ENCODE measurements around the gene TBX6.

Gene TBX6

DNA sequence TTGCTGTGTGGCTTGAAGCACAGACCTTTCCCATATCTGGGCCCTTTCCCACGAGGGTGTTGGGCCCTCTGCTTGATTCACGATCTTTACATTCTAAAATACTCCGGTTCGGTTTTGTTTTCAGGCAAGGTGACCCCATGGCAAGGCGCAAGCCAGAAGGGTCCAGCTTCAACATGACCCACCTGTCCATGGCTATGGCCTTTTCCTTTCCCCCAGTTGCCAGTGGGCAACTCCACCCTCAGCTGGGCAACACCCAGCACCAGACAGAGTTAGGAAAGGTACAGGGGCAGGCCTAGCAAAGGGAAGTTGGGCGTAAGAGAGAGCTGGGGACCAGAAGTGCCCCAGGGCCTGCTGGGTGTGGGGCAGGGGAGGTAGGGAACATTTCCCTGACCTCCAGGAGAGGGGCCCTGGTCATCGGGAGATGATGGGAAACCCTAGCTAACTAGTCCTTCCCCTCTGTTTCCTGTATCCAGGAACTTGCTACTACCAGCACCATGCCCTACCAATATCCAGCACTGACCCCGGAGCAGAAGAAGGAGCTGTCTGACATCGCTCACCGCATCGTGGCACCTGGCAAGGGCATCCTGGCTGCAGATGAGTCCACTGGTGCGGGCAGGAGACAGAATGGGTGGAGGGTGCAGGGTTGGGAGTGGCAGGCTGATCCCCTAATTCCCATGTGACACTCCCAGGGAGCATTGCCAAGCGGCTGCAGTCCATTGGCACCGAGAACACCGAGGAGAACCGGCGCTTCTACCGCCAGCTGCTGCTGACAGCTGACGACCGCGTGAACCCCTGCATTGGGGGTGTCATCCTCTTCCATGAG is 24.8 kb downstream of the TBX6 start:
- H3K27me3 ChIP-seq (ENCODE audit: control insufficient read depth, insufficient read depth, low read length) = no peaks in the 10 kb centered on the region
- H3K36me3 ChIP-seq (ENCODE audit: control insufficient read depth, insufficient read depth, low read length) = peaks cover 54% of the 10 kb centered on the region

DNA sequence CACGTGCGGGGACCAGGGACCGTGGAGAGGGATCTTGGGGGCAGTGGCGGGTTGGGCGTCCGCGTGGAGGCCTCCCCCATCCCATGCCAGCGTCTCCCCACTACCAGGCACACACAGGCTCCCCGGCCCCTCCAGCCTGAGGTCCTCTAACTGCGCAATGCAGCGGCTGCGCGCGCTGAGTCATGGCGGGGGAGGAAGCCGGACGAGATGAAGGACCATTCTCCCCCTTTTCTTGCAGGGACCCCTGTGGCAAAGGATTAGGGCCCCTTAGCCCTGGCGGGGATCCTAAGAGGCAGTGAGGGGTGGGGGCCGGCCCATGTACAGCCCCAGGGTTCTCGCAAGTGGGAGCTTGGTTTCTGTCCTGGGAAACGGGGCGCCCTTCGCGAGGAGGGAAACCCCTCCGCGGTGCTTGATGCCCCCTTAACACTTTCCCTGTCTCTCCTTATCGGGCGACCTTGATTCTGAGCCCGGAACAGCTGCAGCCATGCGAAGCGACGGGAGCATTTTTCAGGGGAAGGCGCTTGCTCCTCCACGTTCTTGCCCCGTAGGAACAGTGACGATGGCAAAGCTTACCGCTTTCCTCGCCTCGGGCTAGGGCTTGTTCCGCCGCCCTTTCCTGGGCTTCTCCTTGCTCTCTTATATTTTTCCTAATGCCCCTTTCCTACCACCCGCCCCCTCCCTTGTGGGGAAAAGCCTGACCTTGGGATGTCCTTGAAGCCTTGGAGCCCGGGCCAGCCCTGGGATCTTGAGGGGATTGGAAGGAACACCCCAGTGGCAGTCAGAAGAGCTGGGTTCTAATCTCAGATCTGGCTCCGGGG is 25.6 kb downstream of the TBX6 start:
- Histone ChIP-seq H3K36me3 (ENCODE audit: control insufficient read depth, insufficient read depth, low read length) (peaks cover 47% of the 10 kb centered on the region), H3K9ac (ENCODE audit: low read depth, low read length) (peak overlapping the region; percentile 98), H3K4me3 (ENCODE audit: low read depth, low read length) (peak overlapping the region; percentile 93), H3K9me3 (ENCODE audit: control insufficient read depth, insufficient read depth, low read length) (no peaks in the 10 kb centered on the region), H3K4me1 (ENCODE audit: control insufficient read depth, insufficient read depth, low read length) (peaks cover 8% of the 10 kb centered on the region), H3K27me3 (ENCODE audit: control insufficient read depth, insufficient read depth, low read length) (no peaks in the 10 kb centered on the region)

More for the DNA sequence above, 24.8 kb downstream of the TBX6 start:
- peaks cover 6% of the 10 kb centered on the region for H3K4me1 ChIP-seq (ENCODE audit: control insufficient read depth, insufficient read depth, low read length)
- peak overlapping the region; percentile 93 for H3K4me3 ChIP-seq (ENCODE audit: low read depth, low read length)
- peak overlapping the region; percentile 98 for H3K9ac ChIP-seq (ENCODE audit: low read depth, low read length)
- no peaks in the 10 kb centered on the region for H3K9me3 ChIP-seq (ENCODE audit: control insufficient read depth, insufficient read depth, low read length)

DNA sequence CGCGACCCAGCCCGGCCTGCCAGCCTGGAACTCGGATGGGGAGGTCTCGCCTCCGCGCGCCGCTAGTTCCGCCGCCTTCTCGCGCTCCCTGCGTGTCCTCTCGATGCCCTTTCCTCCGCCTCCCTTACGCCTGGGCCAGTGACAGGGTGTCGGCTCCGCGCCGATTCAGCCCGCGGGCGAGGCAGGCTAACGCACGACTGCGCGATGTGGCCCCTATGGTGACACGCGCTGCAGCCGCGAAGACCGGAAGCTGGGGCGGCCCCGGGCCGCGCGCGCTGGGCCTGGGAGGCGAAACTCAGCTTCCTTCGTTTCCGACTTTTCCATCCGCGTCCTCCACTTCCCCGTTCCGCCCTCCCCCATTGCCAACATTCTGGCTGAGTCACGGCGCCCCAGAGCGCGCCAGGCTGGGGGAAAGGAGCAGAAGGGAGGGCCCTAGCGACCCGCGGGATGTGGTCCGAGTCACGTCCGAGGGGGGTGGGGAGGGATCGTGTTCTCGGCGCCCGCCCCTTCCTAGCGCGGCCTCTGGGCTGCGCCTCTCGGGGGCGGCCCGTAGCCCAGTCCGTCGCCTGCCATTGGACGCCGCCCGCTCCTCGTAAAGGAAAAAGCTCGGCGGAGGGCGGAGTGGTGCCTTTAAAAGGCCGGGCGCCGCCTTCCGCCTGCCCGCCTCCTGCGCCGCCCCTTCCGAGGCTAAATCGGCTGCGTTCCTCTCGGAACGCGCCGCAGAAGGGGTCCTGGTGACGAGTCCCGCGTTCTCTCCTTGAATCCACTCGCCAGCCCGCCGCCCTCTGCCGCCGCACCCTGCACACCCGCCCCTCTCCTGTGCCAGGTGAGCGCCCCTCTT is 26.4 kb downstream of the TBX6 start, which contains the start of gene ALDOA:
Gene ALDOA (plus strand): TSS at position 659 of the 841 bp plus-strand sequence. CDS start 1,138 bp downstream, outside the sequence.
- Histone ChIP-seq H3K4me3 (ENCODE audit: low read depth, low read length) (peak within 1 kb of the TSS; percentile 93), H3K9me3 (ENCODE audit: control insufficient read depth, insufficient read depth, low read length) (no peaks in the 10 kb centered on the region), H3K9ac (ENCODE audit: low read depth, low read length) (peak within 1 kb of the TSS; percentile 98), H3K27me3 (ENCODE audit: control insufficient read depth, insufficient read depth, low read length) (no peaks in the 10 kb centered on the region), H3K4me1 (ENCODE audit: control insufficient read depth, insufficient read depth, low read length) (peaks cover 11% of the 10 kb centered on the region), H3K36me3 (ENCODE audit: control insufficient read depth, insufficient read depth, low read length) (peaks cover 40% of the 10 kb centered on the region)

DNA sequence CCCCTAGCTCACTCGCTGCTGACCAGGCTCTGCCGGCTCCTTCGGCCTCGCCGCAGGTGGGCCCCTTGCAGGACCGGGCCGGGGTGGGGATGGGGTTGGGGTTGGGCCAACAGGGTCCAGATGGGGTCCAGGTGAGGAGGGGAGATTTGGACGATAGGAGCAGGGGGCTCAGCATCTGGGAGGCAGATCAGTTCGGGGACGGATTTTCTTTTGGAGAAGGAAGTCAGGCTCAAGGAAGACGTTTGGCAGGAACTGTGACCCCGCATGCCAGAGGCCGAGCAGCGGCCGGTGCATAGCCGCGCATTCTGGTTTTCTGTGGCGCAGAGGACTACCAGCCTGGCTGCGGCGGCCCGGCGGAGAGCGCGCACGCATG is 27.0 kb downstream of the TBX6 start:
- peak overlapping the region; percentile 93 for H3K4me3 ChIP-seq (ENCODE audit: low read depth, low read length)
- peaks cover 11% of the 10 kb centered on the region for H3K4me1 ChIP-seq (ENCODE audit: control insufficient read depth, insufficient read depth, low read length)
- peak overlapping the region; percentile 83 for H3K9ac ChIP-seq (ENCODE audit: low read depth, low read length)
- H3K9me3 ChIP-seq (ENCODE audit: control insufficient read depth, insufficient read depth, low read length) = no peaks in the 10 kb centered on the region
- peaks cover 35% of the 10 kb centered on the region for H3K36me3 ChIP-seq (ENCODE audit: control insufficient read depth, insufficient read depth, low read length)
- H3K27me3 ChIP-seq (ENCODE audit: control insufficient read depth, insufficient read depth, low read length) = no peaks in the 10 kb centered on the region

DNA sequence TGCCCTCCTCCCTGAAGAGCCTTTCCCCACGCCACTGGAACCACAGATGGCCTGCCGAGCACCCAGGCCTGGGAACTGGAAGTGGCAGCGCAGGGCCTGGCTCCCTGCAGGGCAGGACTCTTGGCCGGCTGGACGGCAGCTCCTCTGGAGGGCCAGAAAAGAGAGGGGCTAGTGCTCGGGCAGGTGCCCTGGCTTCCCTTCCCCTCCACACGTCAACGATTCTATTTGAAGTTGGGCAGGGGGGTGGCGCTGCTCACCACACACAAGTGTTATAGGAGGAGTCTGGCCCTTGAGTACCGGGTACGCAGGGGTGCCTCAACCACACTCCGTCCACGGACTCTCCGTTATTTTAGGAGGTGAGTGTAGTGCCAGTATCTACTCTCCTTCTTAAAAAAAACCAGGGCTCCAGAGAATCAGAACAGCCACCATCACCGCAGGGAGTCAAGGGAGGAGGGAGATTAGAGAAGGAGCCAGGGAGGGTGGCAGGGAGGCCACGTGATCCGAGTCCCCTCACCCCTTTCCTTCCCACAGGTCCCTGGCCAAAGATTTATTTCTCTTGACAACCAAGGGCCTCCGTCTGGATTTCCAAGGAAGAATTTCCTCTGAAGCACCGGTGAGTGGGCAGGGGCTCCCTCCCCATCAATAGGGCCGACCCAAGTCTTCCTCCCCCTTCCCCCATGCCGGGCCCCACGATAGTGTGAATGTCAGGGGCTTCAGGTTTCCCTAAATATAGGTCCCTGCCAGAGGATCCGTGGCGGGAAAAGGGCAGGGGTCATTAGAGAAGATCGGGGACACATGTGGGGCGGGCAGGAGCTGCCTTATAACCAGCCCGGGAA is 27.6 kb downstream of the TBX6 start:
- Histone ChIP-seq H3K27me3 (ENCODE audit: control insufficient read depth, insufficient read depth, low read length) (no peaks in the 10 kb centered on the region), H3K9ac (ENCODE audit: low read depth, low read length) (peak overlapping the region; percentile 83), H3K36me3 (ENCODE audit: control insufficient read depth, insufficient read depth, low read length) (peaks cover 28% of the 10 kb centered on the region), H3K4me3 (ENCODE audit: low read depth, low read length) (peak overlapping the region; percentile 93), H3K4me1 (ENCODE audit: control insufficient read depth, insufficient read depth, low read length) (peaks cover 11% of the 10 kb centered on the region), H3K9me3 (ENCODE audit: control insufficient read depth, insufficient read depth, low read length) (no peaks in the 10 kb centered on the region)

DNA sequence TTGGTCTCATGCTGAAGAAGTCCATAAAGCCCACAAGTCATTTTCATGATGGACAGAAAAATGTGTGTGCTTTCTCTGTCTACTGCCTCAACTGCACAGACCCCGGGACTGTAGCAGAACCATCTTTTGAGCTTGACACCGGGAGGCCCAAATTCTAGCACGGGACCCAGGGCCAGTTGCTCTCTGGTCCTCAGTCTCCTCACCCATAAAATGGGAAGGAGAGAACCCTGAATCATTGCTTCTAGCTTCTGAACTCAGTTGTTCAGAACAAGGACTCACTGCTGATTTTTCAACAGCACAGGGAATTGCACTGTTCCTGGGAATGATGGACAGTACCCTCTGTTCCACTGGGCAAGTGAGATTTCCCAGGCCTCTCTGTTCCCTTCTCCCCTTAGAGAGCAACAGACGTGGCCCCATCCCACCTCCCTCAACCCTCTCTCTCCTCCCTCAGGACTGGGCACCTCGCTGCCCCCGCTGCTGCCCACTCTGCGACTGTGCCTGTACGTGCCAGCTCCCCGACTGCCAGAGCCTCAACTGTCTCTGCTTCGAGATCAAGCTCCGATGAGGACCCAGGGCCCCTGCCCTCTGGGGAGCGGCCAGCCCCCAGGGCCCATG is 28.3 kb downstream of the TBX6 start:
- peak overlapping the region; percentile 93 for H3K4me3 ChIP-seq (ENCODE audit: low read depth, low read length)
- peaks cover 11% of the 10 kb centered on the region for H3K4me1 ChIP-seq (ENCODE audit: control insufficient read depth, insufficient read depth, low read length)
- H3K9me3 ChIP-seq (ENCODE audit: control insufficient read depth, insufficient read depth, low read length) = no peaks in the 10 kb centered on the region
- H3K9ac ChIP-seq (ENCODE audit: low read depth, low read length) = peak overlapping the region; percentile 83
- H3K27me3 ChIP-seq (ENCODE audit: control insufficient read depth, insufficient read depth, low read length) = no peaks in the 10 kb centered on the region
- H3K36me3 ChIP-seq (ENCODE audit: control insufficient read depth, insufficient read depth, low read length) = peaks cover 21% of the 10 kb centered on the region

DNA sequence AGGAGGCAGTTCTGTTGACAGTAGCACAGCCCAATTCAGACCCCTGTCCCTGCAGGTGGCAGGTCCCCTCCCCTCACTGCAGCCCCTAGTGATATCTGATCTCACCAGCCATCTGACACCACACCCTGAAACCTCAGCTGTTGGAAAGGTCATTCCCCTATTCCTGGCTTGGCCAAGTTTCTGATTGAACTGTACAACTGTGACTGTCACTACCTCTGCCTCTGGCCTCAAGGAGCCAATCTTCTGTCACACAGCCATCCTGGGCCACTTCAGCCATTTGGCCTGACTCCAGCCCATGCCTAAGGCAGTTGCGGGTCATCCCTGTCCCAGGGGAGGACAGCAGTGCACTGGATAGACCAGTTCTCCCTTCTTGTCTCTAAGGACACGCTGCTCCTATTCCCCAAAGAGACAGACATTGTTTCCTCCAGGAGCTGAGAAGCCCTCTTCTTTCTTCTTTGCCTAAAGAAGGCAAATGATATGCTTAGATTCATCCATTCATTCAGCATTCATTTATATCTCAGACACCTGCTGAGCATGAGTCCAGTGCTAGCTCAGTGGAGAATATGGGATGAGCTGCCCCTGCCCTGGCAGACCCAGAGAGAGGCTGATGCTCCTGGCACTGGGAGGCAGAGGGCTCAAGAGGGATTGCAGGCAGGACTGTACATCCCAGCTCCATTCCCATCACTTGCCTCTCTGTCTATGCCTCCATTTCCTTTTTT is 30.7 kb downstream of the TBX6 start:
- no peaks in the 10 kb centered on the region for H3K9me3 ChIP-seq (ENCODE audit: control insufficient read depth, insufficient read depth, low read length)
- peaks cover 3% of the 10 kb centered on the region for H3K36me3 ChIP-seq (ENCODE audit: control insufficient read depth, insufficient read depth, low read length)
- H3K4me1 ChIP-seq (ENCODE audit: control insufficient read depth, insufficient read depth, low read length) = peaks cover 5% of the 10 kb centered on the region
- no peak overlapping the region for H3K9ac ChIP-seq (ENCODE audit: low read depth, low read length)
- no peaks in the 10 kb centered on the region for H3K27me3 ChIP-seq (ENCODE audit: control insufficient read depth, insufficient read depth, low read length)
- no peak overlapping the region for H3K4me3 ChIP-seq (ENCODE audit: low read depth, low read length)

DNA sequence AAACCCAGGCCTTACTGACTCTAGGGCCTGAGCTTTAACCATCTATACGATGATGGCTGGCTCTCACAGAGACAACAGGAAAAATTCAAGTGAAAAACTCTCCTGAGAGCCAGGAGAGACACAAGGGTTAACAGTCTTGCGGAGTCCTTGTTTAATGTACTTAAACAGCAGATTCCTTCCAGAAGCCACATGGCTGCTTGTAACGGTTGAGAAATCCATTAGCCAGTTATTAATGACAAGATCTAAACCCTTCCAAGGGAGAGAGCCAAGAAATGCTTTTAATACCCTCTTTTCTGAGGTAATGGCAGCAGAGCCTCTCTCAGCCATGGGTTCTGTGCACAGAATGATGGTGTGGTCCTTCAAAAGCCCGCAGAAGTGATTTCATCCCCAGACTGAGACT is 31.4 kb downstream of the TBX6 start:
- Histone ChIP-seq H3K9me3 (ENCODE audit: control insufficient read depth, insufficient read depth, low read length) (no peaks in the 10 kb centered on the region), H3K36me3 (ENCODE audit: control insufficient read depth, insufficient read depth, low read length) (no peaks in the 10 kb centered on the region), H3K4me1 (ENCODE audit: control insufficient read depth, insufficient read depth, low read length) (peaks cover 5% of the 10 kb centered on the region), H3K27me3 (ENCODE audit: control insufficient read depth, insufficient read depth, low read length) (no peaks in the 10 kb centered on the region), H3K9ac (ENCODE audit: low read depth, low read length) (no peak overlapping the region), H3K4me3 (ENCODE audit: low read depth, low read length) (no peak overlapping the region)

DNA sequence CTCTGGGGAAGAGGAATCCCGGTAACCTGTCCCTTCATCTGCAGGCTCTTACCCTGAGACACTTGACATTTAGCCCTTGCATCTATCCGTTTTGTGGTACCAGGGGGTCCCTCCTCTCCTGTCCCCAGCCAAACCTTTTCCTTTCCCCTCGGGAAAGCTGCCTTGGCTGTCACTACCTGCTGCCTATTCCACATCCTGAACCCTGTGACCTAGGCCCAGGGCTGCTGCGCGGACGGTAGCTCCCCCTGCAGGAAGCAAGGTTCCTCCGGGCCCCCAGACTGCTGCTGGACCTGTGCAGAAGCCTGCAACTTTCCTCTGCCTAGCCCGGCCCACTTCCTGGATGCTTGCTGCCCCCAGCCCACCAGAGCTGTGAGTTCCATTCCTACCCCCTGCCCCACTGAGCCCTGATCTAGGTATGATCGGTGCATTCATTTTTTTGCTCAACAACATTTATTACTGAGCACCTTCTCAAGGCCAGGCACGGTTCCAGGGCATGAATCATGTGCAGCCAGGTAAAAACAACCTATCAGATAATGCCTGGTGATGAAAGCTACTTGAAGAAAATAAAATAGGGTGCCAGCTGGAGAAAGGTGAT is 36.7 kb downstream of the TBX6 start:
- no peak overlapping the region for H3K9ac ChIP-seq (ENCODE audit: low read depth, low read length)
- H3K4me1 ChIP-seq (ENCODE audit: control insufficient read depth, insufficient read depth, low read length) = peaks cover 2% of the 10 kb centered on the region
- H3K9me3 ChIP-seq (ENCODE audit: control insufficient read depth, insufficient read depth, low read length) = no peaks in the 10 kb centered on the region
- peaks cover 3% of the 10 kb centered on the region for H3K27me3 ChIP-seq (ENCODE audit: control insufficient read depth, insufficient read depth, low read length)
- H3K4me3 ChIP-seq (ENCODE audit: low read depth, low read length) = no peak overlapping the region
- no peaks in the 10 kb centered on the region for H3K36me3 ChIP-seq (ENCODE audit: control insufficient read depth, insufficient read depth, low read length)

DNA sequence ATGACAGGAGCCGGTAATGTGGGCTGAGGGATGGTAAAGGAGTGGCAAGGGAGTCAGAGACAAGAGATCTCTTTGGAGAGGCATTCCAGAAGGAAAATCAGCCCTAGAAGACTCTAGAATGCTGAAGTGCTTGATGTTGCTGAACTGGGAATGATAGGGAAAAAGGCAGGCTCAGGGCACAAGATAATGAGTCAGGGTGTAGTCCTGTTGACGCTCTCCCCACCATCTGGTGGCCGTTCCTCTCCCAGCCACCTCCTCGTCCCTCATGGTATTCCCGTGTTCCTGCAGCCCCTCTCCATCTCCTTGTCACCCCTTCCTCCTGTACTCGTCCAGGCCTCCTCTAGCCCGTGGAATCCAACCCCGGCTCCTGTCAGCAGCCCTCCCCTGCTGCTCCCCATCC is 37.3 kb downstream of the TBX6 start:
- Histone ChIP-seq H3K4me3 (ENCODE audit: low read depth, low read length) (no peak overlapping the region), H3K4me1 (ENCODE audit: control insufficient read depth, insufficient read depth, low read length) (peaks cover 2% of the 10 kb centered on the region), H3K9me3 (ENCODE audit: control insufficient read depth, insufficient read depth, low read length) (no peaks in the 10 kb centered on the region), H3K9ac (ENCODE audit: low read depth, low read length) (no peak overlapping the region), H3K36me3 (ENCODE audit: control insufficient read depth, insufficient read depth, low read length) (no peaks in the 10 kb centered on the region), H3K27me3 (ENCODE audit: control insufficient read depth, insufficient read depth, low read length) (peaks cover 3% of the 10 kb centered on the region)
